GM12872 (cell line): ENCODE measurements around the gene LTB4R2.

ENCODE experiments used
- TF ChIP-seq, protein P1 (sequence below): IDR thresholded peaks from 3 replicates; pipeline ENCODE4 v1.5.1; 2011; ENCODE audit warnings: low read depth, mild to moderate bottlenecking, low read length, moderate library complexity; ENCODE audit not compliant: insufficient read depth

The LTB4R2 gene, protein sequence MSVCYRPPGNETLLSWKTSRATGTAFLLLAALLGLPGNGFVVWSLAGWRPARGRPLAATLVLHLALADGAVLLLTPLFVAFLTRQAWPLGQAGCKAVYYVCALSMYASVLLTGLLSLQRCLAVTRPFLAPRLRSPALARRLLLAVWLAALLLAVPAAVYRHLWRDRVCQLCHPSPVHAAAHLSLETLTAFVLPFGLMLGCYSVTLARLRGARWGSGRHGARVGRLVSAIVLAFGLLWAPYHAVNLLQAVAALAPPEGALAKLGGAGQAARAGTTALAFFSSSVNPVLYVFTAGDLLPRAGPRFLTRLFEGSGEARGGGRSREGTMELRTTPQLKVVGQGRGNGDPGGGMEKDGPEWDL

DNA sequence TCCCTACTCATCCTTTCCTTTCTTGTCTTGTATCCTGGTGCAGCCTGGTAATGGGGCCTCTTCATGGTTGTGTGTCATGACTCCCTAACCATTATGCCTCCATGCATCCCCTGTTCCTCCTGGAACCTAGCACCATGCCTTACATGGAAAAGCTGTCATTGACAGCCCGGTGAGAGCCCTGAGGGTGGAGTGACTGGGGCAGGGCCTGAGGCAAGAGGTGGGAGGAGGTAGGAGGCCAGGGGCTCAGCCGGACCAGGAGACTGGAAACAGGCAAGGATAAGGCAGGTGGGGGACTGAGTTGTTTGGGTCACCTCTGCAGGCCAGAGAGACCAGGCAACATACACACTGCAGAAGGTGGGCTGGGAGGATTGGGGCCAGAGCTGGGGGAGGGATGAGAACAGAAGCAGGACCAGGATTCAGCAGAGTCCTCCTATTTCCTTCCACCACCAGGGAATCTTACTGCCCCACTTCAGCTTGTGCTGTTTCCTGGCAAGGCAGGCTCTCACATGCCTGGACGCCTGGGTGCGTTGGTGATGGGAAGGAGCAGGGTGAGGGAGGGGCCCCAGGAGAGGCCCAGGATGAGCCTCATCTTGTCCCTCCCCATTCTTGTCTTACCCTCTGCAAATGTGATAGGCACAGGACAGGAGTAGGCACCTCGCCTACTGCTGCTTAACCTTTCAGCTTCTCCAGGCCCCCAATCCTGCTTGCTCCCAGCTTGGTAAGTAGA, at the start of gene LTB4R2:
Gene LTB4R2, plus strand, starts transcription at position 603 of the 727 bp plus-strand sequence. CDS start 525 bp downstream, outside the sequence.
- TF ChIP-seq, protein P1, sequence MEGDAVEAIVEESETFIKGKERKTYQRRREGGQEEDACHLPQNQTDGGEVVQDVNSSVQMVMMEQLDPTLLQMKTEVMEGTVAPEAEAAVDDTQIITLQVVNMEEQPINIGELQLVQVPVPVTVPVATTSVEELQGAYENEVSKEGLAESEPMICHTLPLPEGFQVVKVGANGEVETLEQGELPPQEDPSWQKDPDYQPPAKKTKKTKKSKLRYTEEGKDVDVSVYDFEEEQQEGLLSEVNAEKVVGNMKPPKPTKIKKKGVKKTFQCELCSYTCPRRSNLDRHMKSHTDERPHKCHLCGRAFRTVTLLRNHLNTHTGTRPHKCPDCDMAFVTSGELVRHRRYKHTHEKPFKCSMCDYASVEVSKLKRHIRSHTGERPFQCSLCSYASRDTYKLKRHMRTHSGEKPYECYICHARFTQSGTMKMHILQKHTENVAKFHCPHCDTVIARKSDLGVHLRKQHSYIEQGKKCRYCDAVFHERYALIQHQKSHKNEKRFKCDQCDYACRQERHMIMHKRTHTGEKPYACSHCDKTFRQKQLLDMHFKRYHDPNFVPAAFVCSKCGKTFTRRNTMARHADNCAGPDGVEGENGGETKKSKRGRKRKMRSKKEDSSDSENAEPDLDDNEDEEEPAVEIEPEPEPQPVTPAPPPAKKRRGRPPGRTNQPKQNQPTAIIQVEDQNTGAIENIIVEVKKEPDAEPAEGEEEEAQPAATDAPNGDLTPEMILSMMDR: no peak

DNA sequence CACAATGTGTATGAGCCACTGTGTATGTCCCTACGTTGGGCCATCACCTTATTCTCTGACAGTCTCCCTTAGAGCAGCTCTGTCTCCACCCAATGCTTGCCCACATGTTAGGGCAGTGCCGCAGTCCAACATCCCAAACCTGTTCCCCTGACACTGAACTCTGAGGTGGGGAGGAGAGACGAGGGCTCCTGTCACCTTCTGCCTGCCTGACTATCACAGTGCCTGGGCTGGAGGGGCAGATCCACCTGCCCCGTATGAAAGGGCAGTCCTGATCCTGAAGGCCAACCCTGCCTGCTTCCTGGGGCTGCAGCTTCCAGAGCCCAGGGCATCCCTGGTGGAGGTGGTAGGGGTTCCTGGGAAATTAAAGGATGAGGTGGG, 49.2 kb upstream of the LTB4R2 start:
- TF ChIP-seq, protein P1: no peak

DNA sequence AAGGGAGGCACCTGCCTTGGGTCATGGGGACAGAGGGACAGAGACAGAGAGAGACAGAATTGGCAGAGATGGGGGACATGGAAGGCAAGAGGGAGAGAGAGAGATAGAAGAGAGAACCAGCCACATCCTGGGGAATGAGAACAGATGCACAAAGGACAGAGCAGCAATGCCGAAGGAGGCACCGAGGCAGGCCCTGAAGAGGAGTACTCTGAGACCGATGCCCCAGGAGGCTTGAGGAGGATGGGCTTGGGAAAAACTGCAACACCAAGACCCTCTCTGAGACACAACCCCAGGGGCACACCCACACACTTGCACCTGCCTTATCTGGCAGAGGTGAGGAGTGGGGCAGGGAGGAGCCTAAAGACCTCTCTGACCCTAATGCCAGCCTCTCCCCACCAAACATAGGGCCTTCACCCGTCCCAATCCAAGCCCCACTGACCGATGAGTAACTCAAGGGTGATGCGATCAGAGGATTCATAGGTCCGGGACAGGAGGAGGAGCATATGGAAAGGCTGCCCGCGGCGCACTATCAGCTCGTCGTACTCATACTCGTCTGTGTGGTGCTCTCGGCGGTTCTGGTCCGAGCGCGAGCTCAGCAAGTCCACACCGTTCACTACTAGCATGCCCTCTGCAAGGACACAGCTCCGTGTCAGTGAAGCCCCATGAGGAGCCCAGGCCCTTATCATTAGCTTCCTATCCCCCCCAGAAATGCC, 48.5 kb upstream of the LTB4R2 start:
- TF ChIP-seq, protein P1: no peak

DNA sequence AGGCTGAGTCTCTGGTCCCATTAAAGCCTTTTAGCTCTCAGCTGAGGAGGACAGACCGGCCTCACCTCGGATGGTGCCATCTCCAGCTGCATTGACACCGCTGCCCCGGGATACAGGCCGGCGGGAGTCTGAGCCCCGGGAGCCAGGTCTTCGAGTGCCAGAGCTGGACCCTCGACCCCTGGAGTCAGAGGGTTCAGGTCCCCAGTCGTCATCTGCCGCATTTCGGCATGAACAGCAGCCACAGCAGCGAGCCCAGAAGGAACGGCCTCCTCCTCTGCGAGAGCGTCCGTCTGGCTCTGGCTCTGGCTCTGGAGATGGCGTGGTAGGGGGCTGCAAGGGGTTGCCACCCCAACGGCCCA, 48.0 kb upstream of the LTB4R2 start:
- TF ChIP-seq, protein P1: no peak

- TF ChIP-seq, protein P1: no peak
These were observed 46.9 kb upstream of the LTB4R2 start, which contains the start of gene TGM1 for GRCh38 chr14:24262821-24263733. TGM1 (minus strand) TSS chr14:24263177; CDS start chr14:24262352, 825 bp downstream.

- TF ChIP-seq, protein P1: no peak
These were observed 46.1 kb upstream of the LTB4R2 start for GRCh38 chr14:24263848-24264247.
